Trophoblast cell (in vitro differentiated cells and primary cell): Measurements from ENCODE around the gene ASIC4.
A peak's percentile ranks its signal among the peaks of the same experiment; 100 is the strongest.

Experiments
- DNase-seq, 2 donors: peaks; one replicate each; pipeline ENCODE4 v3.0.0-alpha.2; 2016
- H2AFZ ChIP-seq: 2 replicates; pipeline ENCODE4 v1.6.1; 2013; ENCODE audit warnings: low read length, moderate library complexity, mild to moderate bottlenecking; ENCODE audit not compliant: insufficient read depth, poor library complexity
- H2AK5ac ChIP-seq: 2 replicates; pipeline ENCODE4 v1.6.1; 2013; ENCODE audit warnings: mild to moderate bottlenecking, low read length
- H2BK120ac ChIP-seq: 2 replicates; pipeline ENCODE4 v1.6.1; 2013; ENCODE audit warnings: low read length, mild to moderate bottlenecking, moderate library complexity; ENCODE audit not compliant: insufficient read depth, poor library complexity
- H2BK12ac ChIP-seq: 2 replicates; pipeline ENCODE4 v1.6.1; 2013; ENCODE audit warnings: mild to moderate bottlenecking, low read length, moderate library complexity
- H2BK5ac ChIP-seq: 2 replicates; pipeline ENCODE4 v1.6.1; 2013; ENCODE audit warnings: low read length, low read depth, moderate library complexity, mild to moderate bottlenecking; ENCODE audit not compliant: poor library complexity
- H3K14ac ChIP-seq: 2 replicates; pipeline ENCODE4 v1.6.1; 2013; ENCODE audit warnings: mild to moderate bottlenecking, low read length
- H3K18ac ChIP-seq: 2 replicates; pipeline ENCODE4 v1.6.1; 2013; ENCODE audit warnings: mild to moderate bottlenecking, low read length
- H3K23ac ChIP-seq: 2 replicates; pipeline ENCODE4 v1.6.1; 2013; ENCODE audit warnings: low read length
- H3K27ac ChIP-seq: 2 replicates; pipeline ENCODE4 v1.5.1; 2013; ENCODE audit warnings: low read depth, mild to moderate bottlenecking, inconsistent platforms, low read length, moderate library complexity
- H3K27me3 ChIP-seq: 2 replicates; pipeline ENCODE4 v1.6.1; 2013; ENCODE audit warnings: inconsistent platforms, mild to moderate bottlenecking, low read length, moderate library complexity; ENCODE audit not compliant: insufficient read depth
- H3K36me3 ChIP-seq, 2 experiments: 1 replicate in 1 of 2; 2 replicates in 1 of 2; pipeline ENCODE4 v1.6.1; 2013; ENCODE audit warnings: low read length in 2 of 2, mild to moderate bottlenecking in 2 of 2, moderate library complexity in 1 of 2; ENCODE audit not compliant: insufficient read depth in 2 of 2, control insufficient read depth in 1 of 2
- H3K4ac ChIP-seq: 2 replicates; pipeline ENCODE4 v1.6.1; 2013; ENCODE audit warnings: low read depth, mild to moderate bottlenecking, low read length, moderate library complexity
- H3K4me1 ChIP-seq, 2 experiments: 1 replicate in 1 of 2; 2 replicates in 1 of 2; pipeline ENCODE4 v1.6.1; 2013; ENCODE audit warnings: low read length in 2 of 2, mild to moderate bottlenecking in 2 of 2, moderate library complexity in 1 of 2; ENCODE audit not compliant: insufficient read depth in 2 of 2, control insufficient read depth in 1 of 2
- H3K4me2 ChIP-seq: 2 replicates; pipeline ENCODE4 v1.6.1; 2013; ENCODE audit warnings: inconsistent platforms, mild to moderate bottlenecking, low read length, moderate library complexity
- H3K4me3 ChIP-seq: 2 replicates; pipeline ENCODE4 v1.5.1; 2013; ENCODE audit warnings: mild to moderate bottlenecking, low read depth, low read length, inconsistent platforms
- H3K79me1 ChIP-seq: one replicate; pipeline ENCODE4 v1.6.1; 2013; ENCODE audit warnings: low read length
- H3K79me2 ChIP-seq: 2 replicates; pipeline ENCODE4 v1.6.1; 2013; ENCODE audit warnings: low read length, mild to moderate bottlenecking; ENCODE audit not compliant: control insufficient read depth, insufficient read depth, poor library complexity
- H3K9ac ChIP-seq: 2 replicates; pipeline ENCODE4 v1.6.1; 2013; ENCODE audit warnings: mild to moderate bottlenecking, low read length
- H3K9me3 ChIP-seq: 2 replicates; pipeline ENCODE4 v1.6.1; 2013; ENCODE audit warnings: low read depth, mild to moderate bottlenecking, control low read depth, inconsistent platforms, low read length; ENCODE audit not compliant: insufficient read depth
- H4K12ac ChIP-seq: 2 replicates; pipeline ENCODE4 v1.6.1; 2013; ENCODE audit warnings: low read depth, mild to moderate bottlenecking, low read length, moderate library complexity
- H4K8ac ChIP-seq: 2 replicates; pipeline ENCODE4 v1.6.1; 2013; ENCODE audit warnings: low read depth, mild to moderate bottlenecking, low read length, moderate library complexity
- H4K91ac ChIP-seq: one replicate; pipeline ENCODE4 v1.6.1; 2013; ENCODE audit warnings: low read depth, mild to moderate bottlenecking, low read length, moderate library complexity
- WGBS: extraction: QIAGEN DNeasy Blood & Tissue Kit; methylation state at CpG from one replicate; pipeline ENCODE4 v1.1.7; 2013; ENCODE audit warnings: missing lambda C conversion rate; ENCODE audit not compliant: insufficient read length, insufficient coverage; ENCODE audit errors: extremely low coverage; 5-methylcytosine and 5-hydroxymethylcytosine counted together

Gene ASIC4

DNA sequence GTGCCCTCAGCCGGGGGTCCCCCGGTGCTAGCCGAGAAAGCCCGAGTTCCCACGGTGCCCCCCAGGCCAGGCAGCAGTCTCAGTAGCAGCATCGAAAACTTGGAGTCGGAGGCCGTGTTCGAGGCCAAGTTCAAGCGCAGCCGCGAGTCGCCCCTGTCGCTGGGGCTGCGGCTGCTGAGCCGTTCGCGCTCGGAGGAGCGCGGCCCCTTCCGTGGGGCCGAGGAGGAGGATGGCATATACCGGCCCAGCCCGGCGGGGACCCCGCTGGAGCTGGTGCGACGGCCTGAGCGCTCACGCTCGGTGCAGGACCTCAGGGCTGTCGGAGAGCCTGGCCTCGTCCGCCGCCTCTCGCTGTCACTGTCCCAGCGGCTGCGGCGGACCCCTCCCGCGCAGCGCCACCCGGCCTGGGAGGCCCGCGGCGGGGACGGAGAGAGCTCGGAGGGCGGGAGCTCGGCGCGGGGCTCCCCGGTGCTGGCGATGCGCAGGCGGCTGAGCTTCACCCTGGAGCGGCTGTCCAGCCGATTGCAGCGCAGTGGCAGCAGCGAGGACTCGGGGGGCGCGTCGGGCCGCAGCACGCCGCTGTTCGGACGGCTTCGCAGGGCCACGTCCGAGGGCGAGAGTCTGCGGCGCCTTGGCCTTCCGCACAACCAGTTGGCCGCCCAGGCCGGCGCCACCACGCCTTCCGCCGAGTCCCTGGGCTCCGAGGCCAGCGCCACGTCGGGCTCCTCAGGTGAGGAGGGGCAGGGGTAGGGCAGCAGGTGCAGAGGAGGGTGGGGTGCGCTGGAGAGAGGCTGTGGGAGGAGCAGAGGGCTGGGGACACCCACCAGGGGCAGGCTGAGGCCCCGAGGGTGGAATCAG is 29.7 kb upstream of the ASIC4 start:
- Histone ChIP-seq H3K14ac (no peak overlapping the region), H3K4me3 (no peak overlapping the region), H3K79me1 (no peaks in the 10 kb centered on the region), H4K12ac (no peak overlapping the region), H3K9me3 (peaks cover 1% of the 10 kb centered on the region), H3K23ac (no peak overlapping the region), H2BK120ac (no peak overlapping the region), H4K8ac (no peak overlapping the region), H2AFZ (no peak overlapping the region), H3K27ac (no peak overlapping the region), H4K91ac (no peak overlapping the region), H3K4me1 (peaks cover 4 to 7% of the 10 kb centered on the region in 2 experiments), H2AK5ac (no peak overlapping the region), H3K79me2 (no peaks in the 10 kb centered on the region), H3K36me3 (no peaks in the 10 kb centered on the region), H3K18ac (no peak overlapping the region), H3K4ac (no peak overlapping the region), H3K27me3 (peaks cover 35% of the 10 kb centered on the region), H3K4me2 (peak overlapping the region; percentile 41), H3K9ac (no peak overlapping the region), H2BK5ac (no peak overlapping the region), H2BK12ac (no peak overlapping the region)
- DNase-seq: no peak
- no CpG with 5 or more reads among the region's 89 CpGs for WGBS

DNA sequence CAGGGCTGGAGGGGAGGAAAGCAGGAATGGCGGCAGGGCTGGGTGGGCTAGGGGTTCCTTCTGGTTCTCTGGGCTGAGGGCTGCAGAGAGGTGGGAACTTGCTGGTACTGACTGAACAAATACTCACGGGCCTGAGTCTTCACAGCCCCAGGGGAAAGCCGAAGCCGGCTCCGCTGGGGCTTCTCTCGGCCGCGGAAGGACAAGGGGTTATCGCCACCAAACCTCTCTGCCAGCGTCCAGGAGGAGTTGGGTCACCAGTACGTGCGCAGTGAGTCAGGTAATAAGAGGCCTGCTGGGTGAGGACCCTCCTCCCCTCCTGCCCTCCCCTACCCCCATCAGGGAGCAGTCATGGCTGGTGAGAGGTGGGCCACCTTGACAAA is 29.1 kb upstream of the ASIC4 start:
- Histone ChIP-seq H3K18ac (no peak overlapping the region), H2AFZ (no peak overlapping the region), H3K4me2 (no peak overlapping the region), H3K79me2 (no peaks in the 10 kb centered on the region), H3K27me3 (peaks cover 35% of the 10 kb centered on the region), H4K12ac (no peak overlapping the region), H3K4me1 (peaks cover 4 to 7% of the 10 kb centered on the region in 2 experiments), H3K4me3 (no peak overlapping the region), H3K36me3 (no peaks in the 10 kb centered on the region), H3K4ac (no peak overlapping the region), H2BK120ac (no peak overlapping the region), H4K8ac (no peak overlapping the region), H3K9me3 (peaks cover 1% of the 10 kb centered on the region), H2AK5ac (no peak overlapping the region), H4K91ac (no peak overlapping the region), H2BK5ac (no peak overlapping the region), H3K14ac (no peak overlapping the region), H2BK12ac (no peak overlapping the region), H3K9ac (no peak overlapping the region), H3K79me1 (no peaks in the 10 kb centered on the region), H3K23ac (no peak overlapping the region), H3K27ac (no peak overlapping the region)
- no peak for DNase-seq
- no CpG with 5 or more reads among the region's 12 CpGs for WGBS

DNA sequence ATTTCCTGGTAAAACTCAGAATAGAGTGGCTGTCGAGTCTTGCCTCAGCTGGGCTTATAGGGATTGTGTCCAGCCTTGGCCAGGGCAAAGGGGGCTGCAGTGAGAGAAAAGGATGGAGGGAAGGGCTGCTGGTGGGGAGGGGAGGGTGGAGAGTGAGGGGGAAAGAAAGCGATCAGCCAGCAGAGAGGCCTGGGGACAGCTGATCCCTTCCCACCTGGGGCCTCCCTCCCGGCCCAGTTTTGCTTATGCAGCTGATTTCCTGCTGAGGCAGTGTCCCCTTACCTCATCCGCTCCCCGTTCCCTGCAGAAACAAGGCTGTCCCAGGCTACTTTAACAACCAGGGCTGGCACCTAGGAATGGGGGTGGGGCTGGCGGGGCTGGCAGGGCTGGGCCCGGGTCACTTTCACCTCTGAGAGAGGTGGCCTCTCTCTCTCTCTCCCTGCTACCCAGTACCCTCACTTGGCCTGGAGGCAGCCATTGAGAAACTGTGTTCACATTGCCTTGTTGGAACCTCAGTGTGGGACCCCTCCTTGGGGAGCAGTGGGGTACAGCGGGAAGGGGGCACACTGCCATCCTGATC is 27.8 kb upstream of the ASIC4 start:
- WGBS: no CpG with 5 or more reads among the region's 8 CpGs

DNA sequence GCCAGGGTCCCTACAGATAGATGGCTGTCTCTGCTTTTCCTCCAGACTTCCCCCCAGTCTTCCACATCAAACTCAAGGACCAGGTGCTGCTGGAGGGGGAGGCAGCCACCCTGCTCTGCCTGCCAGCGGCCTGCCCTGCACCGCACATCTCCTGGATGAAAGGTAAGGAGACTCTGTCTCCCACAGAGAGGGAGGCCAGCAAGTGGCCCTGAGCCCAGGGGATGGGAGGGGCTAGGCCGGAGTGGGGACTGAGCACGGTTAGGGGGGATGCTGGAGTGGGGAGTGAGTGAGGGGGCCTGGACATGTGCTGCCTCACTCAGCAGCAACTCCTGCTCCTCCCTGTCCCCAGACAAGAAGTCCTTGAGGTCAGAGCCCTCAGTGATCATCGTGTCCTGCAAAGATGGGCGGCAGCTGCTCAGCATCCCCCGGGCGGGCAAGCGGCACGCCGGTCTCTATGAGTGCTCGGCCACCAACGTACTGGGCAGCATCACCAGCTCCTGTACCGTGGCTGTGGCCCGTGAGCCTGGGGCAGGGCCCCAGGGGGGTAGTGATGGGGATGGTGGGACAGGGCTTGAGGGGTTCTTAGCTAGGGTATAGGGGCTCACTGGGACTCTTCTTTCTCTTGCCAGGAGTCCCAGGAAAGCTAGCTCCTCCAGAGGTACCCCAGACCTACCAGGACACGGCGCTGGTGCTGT is 26.0 kb upstream of the ASIC4 start:
- no peak overlapping the region for H3K14ac ChIP-seq
- no peaks in the 10 kb centered on the region for H3K9me3 ChIP-seq
- H3K4me2 ChIP-seq: no peak overlapping the region

More for the DNA sequence above, 27.8 kb upstream of the ASIC4 start:
- Histone ChIP-seq H2BK120ac (no peak overlapping the region), H3K23ac (no peak overlapping the region), H3K4ac (no peak overlapping the region), H2BK12ac (no peak overlapping the region), H3K27me3 (peaks cover 35% of the 10 kb centered on the region), H2AK5ac (no peak overlapping the region), H3K36me3 (no peaks in the 10 kb centered on the region), H3K4me3 (no peak overlapping the region), H3K79me1 (no peaks in the 10 kb centered on the region), H3K27ac (no peak overlapping the region), H3K14ac (no peak overlapping the region), H3K9ac (no peak overlapping the region), H4K12ac (no peak overlapping the region), H4K91ac (peak overlapping the region; percentile 8), H3K4me1 (peaks cover 4 to 7% of the 10 kb centered on the region in 2 experiments), H2BK5ac (no peak overlapping the region), H3K9me3 (peaks cover 1% of the 10 kb centered on the region), H3K4me2 (no peak overlapping the region), H4K8ac (no peak overlapping the region), H2AFZ (no peak overlapping the region), H3K18ac (no peak overlapping the region), H3K79me2 (no peaks in the 10 kb centered on the region)
- DNase-seq: no peak

More for the DNA sequence above, 26.0 kb upstream of the ASIC4 start:
- H4K8ac ChIP-seq: no peak overlapping the region
- no peak overlapping the region for H4K91ac ChIP-seq
- no peak overlapping the region for H2BK120ac ChIP-seq
- H2AFZ ChIP-seq: no peak overlapping the region
- no peak for DNase-seq
- H2BK5ac ChIP-seq: no peak overlapping the region
- no peaks in the 10 kb centered on the region for H3K36me3 ChIP-seq
- peaks cover 27% of the 10 kb centered on the region for H3K27me3 ChIP-seq
- no CpG with 5 or more reads among the region's 17 CpGs for WGBS
- H4K12ac ChIP-seq: no peak overlapping the region
- no peak overlapping the region for H3K4me3 ChIP-seq
- no peak overlapping the region for H2BK12ac ChIP-seq
- no peaks in the 10 kb centered on the region for H3K79me1 ChIP-seq
- no peak overlapping the region for H2AK5ac ChIP-seq
- H3K23ac ChIP-seq: no peak overlapping the region
- H3K18ac ChIP-seq: no peak overlapping the region
- H3K4ac ChIP-seq: no peak overlapping the region
- no peak overlapping the region for H3K9ac ChIP-seq
- H3K4me1 ChIP-seq: peaks cover 4 to 7% of the 10 kb centered on the region in 2 experiments
- H3K79me2 ChIP-seq: no peaks in the 10 kb centered on the region
- no peak overlapping the region for H3K27ac ChIP-seq
